Endothelial cell of umbilical vein (primary cell): ENCODE results near the gene SPINK4. TPM values are rescaled to one million over a fixed set of nuclear protein-coding genes. Genes with fewer than 3 reads are reported as not detected.

ENCODE experiments used
- BruUV-seq: library from RNA; stranded (reverse); fragments of 400-500 nt; replicated peaks from 2 replicates; lab custom pipeline; 2021; lab: Mats Ljungman, UMichigan
- CTCF ChIA-PET: fragments of 300-600, 350-600 bp; sonication (Branson Sonifier 250); formaldehyde crosslinking; loops from one replicate; lab custom pipeline; 2021; ENCODE audit warnings: antibody characterized with exemption, inconsistent platforms; lab: Charles Lee
- POLR2A ChIA-PET: fragments of 300-600, 350-600 bp; sonication (Branson Sonifier 250); formaldehyde crosslinking; loops from one replicate; lab custom pipeline; 2021; ENCODE audit warnings: antibody characterized with exemption, inconsistent platforms; lab: Charles Lee
- DNase-seq: peaks from one replicate; pipeline ENCODE4 v3.0.0-alpha.2; 2011; ENCODE audit warnings: low read depth, low spot score
- FAIRE-seq: peaks from 2 replicates; lab custom pipeline; 2011; peaks lifted over from hg19 to GRCh38; lab: Jason Lieb, UNC
- H2AFZ ChIP-seq: 2 replicates; pipeline ENCODE4 v1.6.0; 2012; ENCODE audit warnings: low read depth, low read length, control low read depth, inconsistent platforms
- H3K27ac ChIP-seq: 2 replicates; pipeline ENCODE4 v1.5.1; 2011; ENCODE audit warnings: low read depth, mild to moderate bottlenecking, control low read depth, low read length, moderate library complexity; ENCODE audit not compliant: insufficient read depth
- H3K27me3 ChIP-seq, 2 experiments: 2 replicates each; pipeline versions ENCODE4 v1.6.0 to v1.6.1; 2011; ENCODE audit warnings: low read length in 2 of 2, mixed read lengths in 1 of 2; ENCODE audit not compliant: control insufficient read depth in 2 of 2, insufficient read depth in 2 of 2
- H3K36me3 ChIP-seq, 2 experiments: 2 replicates in 1 of 2; 3 replicates in 1 of 2; pipeline ENCODE4 v1.5.1; 2011; ENCODE audit warnings: low read length in 2 of 2, mild to moderate bottlenecking in 1 of 2, moderate library complexity in 1 of 2; ENCODE audit not compliant: control insufficient read depth in 2 of 2, insufficient read depth in 2 of 2; ENCODE audit errors: extremely low read depth in 1 of 2
- H3K4me1 ChIP-seq: 3 replicates; pipeline ENCODE4 v1.5.1; 2011; ENCODE audit warnings: mild to moderate bottlenecking, low read length; ENCODE audit not compliant: control insufficient read depth, insufficient read depth; ENCODE audit errors: extremely low read depth
- H3K4me2 ChIP-seq: 2 replicates; pipeline ENCODE4 v1.6.1; 2011; ENCODE audit warnings: low read length, control low read depth, mixed read lengths; ENCODE audit not compliant: insufficient read depth
- H3K4me3 ChIP-seq, 3 experiments: fragments of 200-600 bp in 1 of 3; sonication (generic), shearing (Covaris generic) in 1 of 3; replicated peaks in 1 of 3; 2 replicates each; pipeline ENCODE4 v1.5.1; 2011 to 2016; ENCODE audit warnings: control low read depth in 3 of 3, low read length in 3 of 3, mild to moderate bottlenecking in 2 of 3, inconsistent platforms in 1 of 3, low read depth in 1 of 3, moderate library complexity in 1 of 3; ENCODE audit not compliant: insufficient read depth in 1 of 3
- H3K79me2 ChIP-seq: 2 replicates; pipeline ENCODE4 v1.6.0; 2012; ENCODE audit warnings: low read length, inconsistent platforms; ENCODE audit not compliant: control insufficient read depth, insufficient read depth
- H3K9ac ChIP-seq: replicated peaks from 2 replicates; pipeline ENCODE3; 2011; ENCODE audit warnings: low read length, control low read depth; ENCODE audit not compliant: insufficient read depth; ENCODE audit errors: extremely low read depth
- H3K9me1 ChIP-seq: replicated peaks from 3 replicates; pipeline ENCODE4 v1.6.0; 2011; ENCODE audit warnings: mild to moderate bottlenecking, low read length; ENCODE audit not compliant: control insufficient read depth, insufficient read depth; ENCODE audit errors: extremely low read depth
- H3K9me3 ChIP-seq: replicated peaks from 2 replicates; pipeline ENCODE4 v1.5.1; 2012; ENCODE audit warnings: low read length, inconsistent platforms; ENCODE audit not compliant: control insufficient read depth, insufficient read depth
- H4K20me1 ChIP-seq: replicated peaks from 2 replicates; pipeline ENCODE3; 2011; ENCODE audit warnings: mild to moderate bottlenecking, low read length; ENCODE audit not compliant: control insufficient read depth, insufficient read depth; ENCODE audit errors: extremely low read depth
- CTCF ChIP-seq, 2 donors: IDR thresholded peaks; 1 replicate in 1 of 2; 2 replicates in 1 of 2; pipeline ENCODE4 v1.5.1; 2011; ENCODE audit warnings: low read length in 2 of 2, mild to moderate bottlenecking in 2 of 2, moderate library complexity in 2 of 2, control low read depth in 1 of 2, inconsistent platforms in 1 of 2, low read depth in 1 of 2; ENCODE audit not compliant: insufficient read depth in 1 of 2; ENCODE audit errors: extremely low read depth in 1 of 2
- EZH2 ChIP-seq: IDR thresholded peaks from 2 replicates; pipeline ENCODE4 v1.6.1; 2012; ENCODE audit warnings: borderline replicate concordance, low read depth, mild to moderate bottlenecking, moderate library complexity, low read length, inconsistent platforms; ENCODE audit not compliant: severe bottlenecking
- FOS ChIP-seq: IDR thresholded peaks from 2 replicates; pipeline ENCODE4 v1.6.1; 2011; ENCODE audit warnings: mild to moderate bottlenecking, low read length, moderate library complexity, borderline replicate concordance; ENCODE audit not compliant: insufficient read depth
- GATA2 ChIP-seq: IDR thresholded peaks from 2 replicates; pipeline ENCODE4 v1.7.0; 2011; ENCODE audit warnings: low read depth, mild to moderate bottlenecking, moderate library complexity, mixed read lengths, low read length; ENCODE audit not compliant: insufficient read length, insufficient read depth
- JUN ChIP-seq: IDR thresholded peaks from 2 replicates; pipeline ENCODE4 v1.6.1; 2011; ENCODE audit warnings: borderline replicate concordance, low read depth; ENCODE audit not compliant: insufficient read length, insufficient read depth
- MYC ChIP-seq: IDR thresholded peaks from one replicate; pipeline ENCODE4 v1.6.1; 2011; ENCODE audit warnings: mild to moderate bottlenecking, low read depth, low read length
- POLR2A ChIP-seq: IDR thresholded peaks from 2 replicates; pipeline ENCODE4 v1.6.1; 2012; ENCODE audit warnings: low read depth, mild to moderate bottlenecking, control low read depth, low read length
- POLR2AphosphoS5 ChIP-seq: IDR thresholded peaks from 2 replicates; pipeline ENCODE4 v1.6.1; 2012; ENCODE audit warnings: low read depth, mild to moderate bottlenecking, control low read depth, low read length, moderate library complexity; ENCODE audit not compliant: insufficient read depth
- dilution Hi-C: fragments of 300-500 bp; cut with MboI; formaldehyde crosslinking; loops from one replicate; pipeline ENCODE4 v1.15.0; 2019; ENCODE audit warnings: low sequenced_read_pairs; ENCODE audit not compliant: extremely low pct_ligation_motif_present
- intact Hi-C: fragments of 100-400 bp; cut with micrococcal nuclease; formaldehyde crosslinking; loops from one replicate; pipeline ENCODE4 v1.10.0; 2022
- polyA plus RNA-seq, 4 experiments: library from polyadenylated mRNA; depleted of rRNA in 3 of 4; stranded (reverse) in 3 of 4; unstranded in 1 of 4; fragments of >200 nt; gene quantifications; 2 replicates each; pipeline versions ENCODE4 v1.2.1 to v1.2.3, GENCODE V29; 2011 to 2012; ENCODE audit warnings: missing spikeins in 1 of 4
- total RNA-seq: library from RNA; stranded (reverse); gene quantifications from 2 replicates; pipeline ENCODE4 v1.2.3, GENCODE V29; 2021
- TF ChIP-seq, protein P1 (sequence below): IDR thresholded peaks from 2 replicates; pipeline ENCODE4 v1.6.1; 2011; ENCODE audit not compliant: insufficient read depth, insufficient read length

SPINK4 gene
- total and polyA plus RNA-seq, 2 donors (not counting 3 experiments of a cell fraction or from before 2014, with no cell fraction given) = not detected

DNA sequence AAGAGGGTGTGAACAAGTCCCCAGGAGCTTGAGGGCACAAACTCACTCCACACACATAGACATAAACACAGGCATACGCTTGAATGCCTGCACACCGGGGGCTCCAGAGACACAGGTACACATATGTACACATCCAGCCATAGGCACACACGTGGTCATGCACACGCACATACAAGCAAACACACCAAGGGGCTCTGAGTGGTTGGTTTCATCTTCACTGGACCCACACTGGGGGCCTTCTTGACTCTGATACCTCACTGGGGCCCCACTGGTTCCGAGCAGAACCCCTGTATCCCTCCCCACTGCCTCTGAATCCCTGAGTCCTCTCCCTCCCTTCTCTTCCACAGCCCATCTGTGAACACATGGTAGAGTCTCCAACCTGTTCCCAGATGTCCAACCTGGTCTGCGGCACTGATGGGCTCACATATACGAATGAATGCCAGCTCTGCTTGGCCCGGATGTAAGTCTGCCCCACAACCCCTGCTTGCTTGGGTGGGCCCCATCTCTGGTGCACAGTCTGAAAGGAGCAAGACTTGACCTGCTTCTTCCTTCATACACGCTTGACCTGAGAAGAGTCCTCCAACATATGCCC, 6.4 kb downstream of the SPINK4 start:
- intact Hi-C loops (no loop called here), dilution Hi-C loops (no loop called here)
- TF ChIP-seq JUN (no peak), MYC (no peak), CTCF (IDR thresholded peaks at IDR 0.05; ENCODE audit: extremely low read depth in 1 of 2, insufficient read depth in 1 of 2, low read depth in 1 of 2, low read length in 2 of 2) (no peak), GATA2 (no peak), FOS (no peak), POLR2AphosphoS5 (no peak), EZH2 (no peak), POLR2A (no peak)
- TF ChIP-seq, protein P1, sequence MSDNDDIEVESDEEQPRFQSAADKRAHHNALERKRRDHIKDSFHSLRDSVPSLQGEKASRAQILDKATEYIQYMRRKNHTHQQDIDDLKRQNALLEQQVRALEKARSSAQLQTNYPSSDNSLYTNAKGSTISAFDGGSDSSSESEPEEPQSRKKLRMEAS = no peak
- DNase-seq (no peak), FAIRE-seq (no peak)
- no TSS peak for BruUV-seq
- Histone ChIP-seq H3K27ac (no peak overlapping the region), H3K9me3 (no peaks in the 10 kb centered on the region), H3K9ac (no peak overlapping the region), H4K20me1 (no peaks in the 10 kb centered on the region), H3K4me3 (no peak overlapping the region), H3K4me1 (no peaks in the 10 kb centered on the region), H3K4me2 (no peak overlapping the region), H2AFZ (no peak overlapping the region), H3K27me3 (no peaks in the 10 kb centered on the region), H3K36me3 (no peaks in the 10 kb centered on the region), H3K79me2 (no peaks in the 10 kb centered on the region), H3K9me1 (no peaks in the 10 kb centered on the region)
- ChIA-PET CTCF (no interaction called here), POLR2A (no interaction called here)
